ENCODE measurements around the gene C1QL1. TPM values are rescaled to one million over a fixed set of nuclear protein-coding genes. Genes with fewer than 3 reads are reported as not detected.

C1QL1 gene
- total and polyA plus RNA-seq, 2 donors (not counting 3 experiments of a cell fraction or from before 2014, with no cell fraction given) = 0.35 to 0.72 TPM

DNA sequence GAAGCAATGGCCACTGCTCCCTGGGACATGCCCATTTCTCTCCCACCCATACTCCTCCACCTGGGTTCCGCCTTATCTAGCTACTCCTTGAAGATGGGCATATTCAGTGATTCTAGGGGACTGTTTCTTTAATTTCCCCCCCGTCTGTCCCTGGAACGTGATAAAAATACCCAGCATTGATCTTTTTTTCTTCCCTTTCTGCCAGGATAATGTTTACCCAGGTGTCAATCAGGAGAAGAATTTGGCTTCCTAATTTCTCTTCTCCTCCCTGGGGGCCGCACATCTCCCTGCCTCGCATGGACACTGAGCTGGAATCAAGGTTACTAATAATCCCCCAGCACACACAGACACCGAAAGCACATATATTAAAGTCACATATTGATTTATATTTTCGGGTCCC lies 48.1 kb upstream of the C1QL1 start:
- no peaks in the 10 kb centered on the region for H3K36me3 ChIP-seq (ENCODE audit: control insufficient read depth in 2 of 2, extremely low read depth in 1 of 2, insufficient read depth in 2 of 2, low read length in 2 of 2)
- H3K27ac ChIP-seq (ENCODE audit: insufficient read depth, low read depth, low read length) = no peak overlapping the region
- H3K4me2 ChIP-seq (ENCODE audit: insufficient read depth, low read length) = no peak overlapping the region
- no peak overlapping the region for H3K9ac ChIP-seq (replicated peaks; ENCODE audit: extremely low read depth, insufficient read depth, low read length)
- H3K4me1 ChIP-seq (ENCODE audit: control insufficient read depth, extremely low read depth, insufficient read depth, low read length) = peaks cover 11% of the 10 kb centered on the region
- POLR2A ChIA-PET = no interaction called here
- BruUV-seq (replicated peaks) = no TSS peak
- H2AFZ ChIP-seq (ENCODE audit: low read depth, low read length) = no peak overlapping the region
- CTCF ChIA-PET = interaction anchor here (13.8 kb wide), 1 partner anchor 97 kb away, joined by 331 read pairs; the partner anchor contains the start of gene GFAP
- intact Hi-C loops (cut with micrococcal nuclease) (loop anchor here (5.0 kb wide), 1 partner anchor 49 kb away; the partner anchor contains the start of gene C1QL1), dilution Hi-C loops (cut with MboI; ENCODE audit: extremely low pct_ligation_motif_present, low sequenced_read_pairs) (no loop called here)
- no peak overlapping the region for H3K4me3 ChIP-seq (replicated peaks in 1 of 3; ENCODE audit: insufficient read depth in 1 of 3, low read depth in 1 of 3, low read length in 3 of 3)
- no peaks in the 10 kb centered on the region for H3K79me2 ChIP-seq (ENCODE audit: control insufficient read depth, insufficient read depth, low read length)
- H3K9me1 ChIP-seq (replicated peaks; ENCODE audit: control insufficient read depth, extremely low read depth, insufficient read depth, low read length) = no peaks in the 10 kb centered on the region
- no peaks in the 10 kb centered on the region for H4K20me1 ChIP-seq (replicated peaks; ENCODE audit: control insufficient read depth, extremely low read depth, insufficient read depth, low read length)
- DNase-seq (ENCODE audit: low read depth, low spot score) (no peak), FAIRE-seq (no peak)
- H3K27me3 ChIP-seq (ENCODE audit: control insufficient read depth in 2 of 2, insufficient read depth in 2 of 2, low read length in 2 of 2) = no peaks in the 10 kb centered on the region
- H3K9me3 ChIP-seq (replicated peaks; ENCODE audit: control insufficient read depth, insufficient read depth, low read length) = no peaks in the 10 kb centered on the region
- TF ChIP-seq, protein P1, sequence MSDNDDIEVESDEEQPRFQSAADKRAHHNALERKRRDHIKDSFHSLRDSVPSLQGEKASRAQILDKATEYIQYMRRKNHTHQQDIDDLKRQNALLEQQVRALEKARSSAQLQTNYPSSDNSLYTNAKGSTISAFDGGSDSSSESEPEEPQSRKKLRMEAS (IDR thresholded peaks at IDR 0.05; ENCODE audit: insufficient read depth, insufficient read length) = no peak
- TF ChIP-seq POLR2AphosphoS5 (IDR thresholded peaks at IDR 0.05; ENCODE audit: insufficient read depth, low read depth, low read length) (no peak), FOS (IDR thresholded peaks at IDR 0.05; ENCODE audit: borderline replicate concordance, insufficient read depth, low read length) (no peak), GATA2 (IDR thresholded peaks at IDR 0.05; ENCODE audit: insufficient read depth, insufficient read length, low read depth, low read length) (no peak), POLR2A (IDR thresholded peaks at IDR 0.05; ENCODE audit: low read depth, low read length) (no peak), MYC (IDR thresholded peaks at IDR 0.05; ENCODE audit: low read depth, low read length) (no peak), JUN (IDR thresholded peaks at IDR 0.05; ENCODE audit: borderline replicate concordance, insufficient read depth, insufficient read length, low read depth) (no peak), EZH2 (IDR thresholded peaks at IDR 0.05; ENCODE audit: borderline replicate concordance, low read depth, low read length, severe bottlenecking) (no peak)
- TF ChIP-seq, protein P2, sequence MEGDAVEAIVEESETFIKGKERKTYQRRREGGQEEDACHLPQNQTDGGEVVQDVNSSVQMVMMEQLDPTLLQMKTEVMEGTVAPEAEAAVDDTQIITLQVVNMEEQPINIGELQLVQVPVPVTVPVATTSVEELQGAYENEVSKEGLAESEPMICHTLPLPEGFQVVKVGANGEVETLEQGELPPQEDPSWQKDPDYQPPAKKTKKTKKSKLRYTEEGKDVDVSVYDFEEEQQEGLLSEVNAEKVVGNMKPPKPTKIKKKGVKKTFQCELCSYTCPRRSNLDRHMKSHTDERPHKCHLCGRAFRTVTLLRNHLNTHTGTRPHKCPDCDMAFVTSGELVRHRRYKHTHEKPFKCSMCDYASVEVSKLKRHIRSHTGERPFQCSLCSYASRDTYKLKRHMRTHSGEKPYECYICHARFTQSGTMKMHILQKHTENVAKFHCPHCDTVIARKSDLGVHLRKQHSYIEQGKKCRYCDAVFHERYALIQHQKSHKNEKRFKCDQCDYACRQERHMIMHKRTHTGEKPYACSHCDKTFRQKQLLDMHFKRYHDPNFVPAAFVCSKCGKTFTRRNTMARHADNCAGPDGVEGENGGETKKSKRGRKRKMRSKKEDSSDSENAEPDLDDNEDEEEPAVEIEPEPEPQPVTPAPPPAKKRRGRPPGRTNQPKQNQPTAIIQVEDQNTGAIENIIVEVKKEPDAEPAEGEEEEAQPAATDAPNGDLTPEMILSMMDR (IDR thresholded peaks at IDR 0.05; ENCODE audit: extremely low read depth in 1 of 2, insufficient read depth in 1 of 2, low read depth in 1 of 2, low read length in 2 of 2) = no peak
